GM12878 (cell line): ENCODE measurements around the gene HAGHL. TPM values are rescaled to one million over a fixed set of nuclear protein-coding genes. Genes with fewer than 3 reads are reported as not detected.
A peak's percentile ranks its signal among the peaks of the same experiment; 100 is the strongest.

ENCODE experiments used
- ATAC-seq: fragments of 200-7000 bp; cut with Tn5 transposase; 3 replicates; pipeline ENCODE4 v1.9.1; 2020; ENCODE audit warnings: mild to moderate bottlenecking, moderate library complexity
- BruUV-seq: library from RNA; stranded (reverse); fragments of 400-500 nt; replicated peaks from 2 replicates; lab custom pipeline; 2021; lab: Mats Ljungman, UMichigan
- CTCF ChIA-PET: fragments of 300-600 bp; sonication (Branson Sonifier 250); formaldehyde crosslinking; extraction: SDS; loops from one replicate; lab custom pipeline; 2021; ENCODE audit warnings: inconsistent platforms; lab: Yijun Ruan, JAX
- POLR2A ChIA-PET: fragments of 350-600 bp; formaldehyde crosslinking; extraction: SDS; loops from one replicate; lab custom pipeline; 2021; ENCODE audit warnings: inconsistent platforms; lab: Charles Lee
- RAD21 ChIA-PET: fragments of 300-600 bp; sonication (Branson Sonifier 250); formaldehyde crosslinking; loops from one replicate; lab custom pipeline; 2023; ENCODE audit warnings: antibody characterized with exemption; ENCODE audit not compliant: unreplicated experiment; lab: Charles Lee
- SMC1A ChIA-PET: fragments of 300-600 bp; sonication (Branson Sonifier 250); formaldehyde crosslinking; loops from one replicate; lab custom pipeline; 2023; ENCODE audit not compliant: unreplicated experiment, uncharacterized antibody; lab: Charles Lee
- DNase-seq: peaks from one replicate; pipeline ENCODE4 v3.0.0-alpha.2; 2011; ENCODE audit warnings: low read depth, low spot score
- FAIRE-seq: peaks from 3 replicates; lab custom pipeline; 2011; peaks lifted over from hg19 to GRCh38; lab: Jason Lieb, UNC
- H2AFZ ChIP-seq: 2 replicates; pipeline ENCODE4 v1.6.0; 2011; ENCODE audit warnings: low read depth, low read length, control low read depth; ENCODE audit not compliant: control insufficient read depth
- H3K27ac ChIP-seq: 2 replicates; pipeline ENCODE4 v1.5.1; 2011; ENCODE audit warnings: control low read depth; ENCODE audit not compliant: control insufficient read depth, insufficient read depth
- H3K27me3 ChIP-seq, 2 experiments: replicated peaks in 1 of 2; 2 replicates each; pipeline versions ENCODE4 v1.6.0 to v1.6.1; 2011; ENCODE audit warnings: low read length in 1 of 2; ENCODE audit not compliant: control insufficient read depth in 2 of 2, insufficient read depth in 2 of 2
- H3K36me3 ChIP-seq, 2 experiments: 2 replicates each; pipeline ENCODE4 v1.5.1; 2011; ENCODE audit warnings: low read length in 1 of 2; ENCODE audit not compliant: control insufficient read depth in 2 of 2, insufficient read depth in 2 of 2
- H3K4me1 ChIP-seq: 2 replicates; pipeline ENCODE4 v1.6.1; 2011; ENCODE audit warnings: mild to moderate bottlenecking, low read length, moderate library complexity, mixed read lengths; ENCODE audit not compliant: control insufficient read depth, insufficient read depth
- H3K4me2 ChIP-seq: 2 replicates; pipeline ENCODE4 v1.6.0; 2011; ENCODE audit warnings: control low read depth; ENCODE audit not compliant: control insufficient read depth, insufficient read depth
- H3K4me3 ChIP-seq: fragments of 200-600 bp; sonication (generic); 2 replicates; pipeline ENCODE4 v1.5.1; 2016
- H3K79me2 ChIP-seq: 2 replicates; pipeline ENCODE4 v1.6.0; 2011; ENCODE audit warnings: low read length; ENCODE audit not compliant: control insufficient read depth, insufficient read depth
- H3K9ac ChIP-seq: 2 replicates; pipeline ENCODE4 v1.8.0; 2011; ENCODE audit warnings: low read length, control low read depth, mixed read lengths; ENCODE audit not compliant: control insufficient read depth, insufficient read depth
- H3K9me3 ChIP-seq: replicated peaks from 3 replicates; pipeline ENCODE4 v1.5.1; 2011; ENCODE audit warnings: mild to moderate bottlenecking, low read length; ENCODE audit not compliant: control insufficient read depth, insufficient read depth
- H4K20me1 ChIP-seq: 2 replicates; pipeline ENCODE4 v1.6.0; 2011; ENCODE audit not compliant: control insufficient read depth, insufficient read depth
- CBFB ChIP-seq: IDR thresholded peaks from 2 replicates; pipeline ENCODE4 v1.6.1; 2016; ENCODE audit warnings: antibody characterized with exemption, low read depth
- CBX3 ChIP-seq: fragments of 200-600 bp; sonication (generic); IDR thresholded peaks from 2 replicates; pipeline ENCODE4 v1.6.1; 2016; ENCODE audit warnings: low read depth, borderline replicate concordance
- CHD1 ChIP-seq: IDR thresholded peaks from 2 replicates; pipeline ENCODE4 v1.6.1; 2012; ENCODE audit warnings: low read depth, low read length, improper control_type of control experiment
- CHD2 ChIP-seq: IDR thresholded peaks from 2 replicates; pipeline ENCODE4 v1.6.1; 2011; ENCODE audit warnings: low read depth, low read length, improper control_type of control experiment, borderline replicate concordance
- CHD4 ChIP-seq: fragments of 200-600 bp; sonication (generic); IDR thresholded peaks from 2 replicates; pipeline ENCODE4 v1.6.1; 2016; ENCODE audit warnings: mild to moderate bottlenecking
- EED ChIP-seq: sonication (generic); IDR thresholded peaks from 2 replicates; pipeline ENCODE4 v1.6.1; 2016; ENCODE audit warnings: antibody characterized with exemption, low read depth
- EGR1 ChIP-seq, 2 experiments: IDR thresholded peaks; 1 replicate in 1 of 2; 2 replicates in 1 of 2; pipeline ENCODE4 v1.6.1; 2011 to 2012; ENCODE audit warnings: low read depth in 2 of 2, low read length in 2 of 2, borderline replicate concordance in 1 of 2, mild to moderate bottlenecking in 1 of 2, moderate library complexity in 1 of 2
- EZH2 ChIP-seq: IDR thresholded peaks from 2 replicates; pipeline ENCODE4 v1.6.1; 2012; ENCODE audit warnings: low read depth, mild to moderate bottlenecking, control low read depth, inconsistent platforms, low read length, borderline replicate concordance; ENCODE audit not compliant: control insufficient read depth
- MEF2A ChIP-seq: IDR thresholded peaks from 2 replicates; pipeline ENCODE4 v1.6.1; 2011; ENCODE audit warnings: low read depth, mild to moderate bottlenecking, low read length, moderate library complexity; ENCODE audit not compliant: insufficient read depth
- POLR2AphosphoS2 ChIP-seq: IDR thresholded peaks from 2 replicates; pipeline ENCODE4 v1.6.1; 2011; ENCODE audit warnings: low read depth, mild to moderate bottlenecking, low read length, improper control_type of control experiment, moderate library complexity
- RBBP5 ChIP-seq: fragments of 200-600 bp; sonication (generic); conservative IDR thresholded peaks from 2 replicates; pipeline ENCODE4 v1.6.1; 2016
- SMAD1 ChIP-seq: fragments of 450-650 bp; IDR thresholded peaks from 2 replicates; pipeline ENCODE4 v1.6.1; 2018; ENCODE audit warnings: mild to moderate bottlenecking, low read depth; ENCODE audit not compliant: partially characterized antibody
- SMAD5 ChIP-seq: IDR thresholded peaks from 2 replicates; pipeline ENCODE4 v1.6.1; 2016; ENCODE audit warnings: antibody characterized with exemption, low read depth
- ZNF24 ChIP-seq: fragments of 450-650 bp; IDR thresholded peaks from 2 replicates; pipeline ENCODE4 v1.6.1; 2017; ENCODE audit warnings: antibody characterized with exemption, mild to moderate bottlenecking
- ZNF274 ChIP-seq: IDR thresholded peaks from one replicate; pipeline ENCODE4 v1.8.0; 2011; ENCODE audit not compliant: insufficient read length, insufficient read depth
- ZSCAN29 ChIP-seq: fragments of 450-650 bp; IDR thresholded peaks from 2 replicates; pipeline ENCODE4 v1.6.1; 2017; ENCODE audit warnings: mild to moderate bottlenecking, moderate library complexity
- WGBS: methylation state at CpG from one replicate; pipeline ENCODE4 v1.1.6; 2016; ENCODE audit warnings: low lambda C conversion rate; ENCODE audit not compliant: insufficient replicate concordance, insufficient coverage; ENCODE audit errors: missing lambda C conversion rate; 5-methylcytosine and 5-hydroxymethylcytosine counted together
- in situ Hi-C: fragments of 300-500 bp; cut with MboI; formaldehyde crosslinking; loops from 9 replicates; pipeline ENCODE4 v1.14.3; 2018; ENCODE audit warnings: mixed read lengths
- intact Hi-C: fragments of 100-400 bp; cut with micrococcal nuclease; formaldehyde crosslinking; loops from one replicate; pipeline ENCODE4 v1.14.2; 2022; ENCODE audit not compliant: unreplicated experiment
- polyA plus RNA-seq, 11 experiments: library from polyadenylated mRNA; depleted of rRNA in 4 of 11; unstranded in 6 of 11; stranded (reverse) in 5 of 11; fragments of >200 nt; fragmentation: Nextera tagmentation in 4 of 11; fragmentation: Illumina TruSeq in 1 of 11; extraction: Ambion mirVana in 4 of 11; extraction: Trizol in 1 of 11; gene quantifications; 1 replicate in 1 of 11; 2 replicates in 10 of 11; pipeline versions ENCODE4 v1.2.1 to v1.2.3, GENCODE V29; 2011 to 2016; ENCODE audit warnings: inconsistent platforms in 2 of 11, missing spikeins in 2 of 11, low read depth in 1 of 11
- total RNA-seq, 4 experiments: library from RNA; depleted of rRNA in 3 of 4; stranded (reverse); fragments of >200 nt in 3 of 4; fragmentation: Illumina TruSeq in 1 of 4; extraction: Trizol in 1 of 4; gene quantifications; 2 replicates each; pipeline versions ENCODE4 v1.2.1 to v1.2.3, GENCODE V29; 2013 to 2021
- TF ChIP-seq, protein P1 (sequence below): IDR thresholded peaks from 2 replicates; pipeline ENCODE4 v1.6.1; 2011; ENCODE audit warnings: borderline replicate concordance, low read depth, mild to moderate bottlenecking, moderate library complexity, low read length; ENCODE audit not compliant: insufficient read depth, poor library complexity, severe bottlenecking
- TF ChIP-seq, protein P2 (sequence below): IDR thresholded peaks from 2 replicates; pipeline ENCODE4 v1.6.1; 2012; ENCODE audit warnings: low read depth, low read length, improper control_type of control experiment

The HAGHL gene
- total and polyA plus RNA-seq, 10 of the 15 experiments (the other 5 are each of a cell fraction or from before 2014, with no cell fraction given), result 0.23 to 44.6 (median 16.4) TPM

- no peak overlapping the region for H3K9ac ChIP-seq
- ATAC-seq (no peak), DNase-seq (no peak), FAIRE-seq (no peak)
- H3K9me3 ChIP-seq, result no peaks in the 10 kb centered on the region
- in situ Hi-C loops, result no loop called here
- H3K27me3 ChIP-seq, result no peaks in the 10 kb centered on the region
- no peak for TF ChIP-seq ZSCAN29
- TF ChIP-seq ZNF24, result no peak
- TF ChIP-seq CHD1, result no peak
- TF ChIP-seq RBBP5, result no peak
- WGBS, result 29% methylated on average over 4 of the region's 38 CpGs
- H3K36me3 ChIP-seq, result no peaks in the 10 kb centered on the region
- SMC1A ChIA-PET, result no interaction called here
- no peak overlapping the region for H3K4me2 ChIP-seq
- no peak overlapping the region for H3K4me3 ChIP-seq
- H3K4me1 ChIP-seq, result no peaks in the 10 kb centered on the region
- POLR2A ChIA-PET, result no interaction called here
- H3K79me2 ChIP-seq, result no peaks in the 10 kb centered on the region
- CTCF ChIA-PET, result no interaction called here
- no peaks in the 10 kb centered on the region for H4K20me1 ChIP-seq
- H2AFZ ChIP-seq, result no peak overlapping the region
- no TSS peak for BruUV-seq
- intact Hi-C loops, result no loop called here
- no peak overlapping the region for H3K27ac ChIP-seq
- RAD21 ChIA-PET, result no interaction called here
Measured at GRCh38 chr16:767743-768235, 40.9 kb downstream of the HAGHL start.

DNA sequence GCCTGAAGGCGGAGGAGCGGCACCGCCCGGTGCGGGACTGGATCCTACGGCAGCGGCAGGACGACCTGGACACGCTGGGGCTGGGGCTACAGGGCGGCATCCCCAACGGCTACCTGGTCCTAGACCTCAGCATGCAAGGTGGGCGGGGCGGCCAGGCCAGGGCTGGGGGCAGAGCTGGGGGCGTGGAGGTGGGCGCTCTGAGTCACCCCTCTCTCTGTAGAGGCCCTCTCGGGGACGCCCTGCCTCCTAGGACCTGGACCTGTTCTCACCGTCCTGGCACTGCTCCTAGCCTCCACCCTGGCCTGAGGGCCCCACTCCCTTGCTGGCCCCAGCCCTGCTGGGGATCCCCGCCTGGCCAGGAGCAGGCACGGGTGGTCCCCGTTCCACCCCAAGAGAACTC, 41.5 kb downstream of the HAGHL start:
- no peak for TF ChIP-seq EED
- TF ChIP-seq MEF2A, result no peak
- TF ChIP-seq SMAD1, result no peak
- TF ChIP-seq CHD4, result no peak
- no peak for TF ChIP-seq CHD2
- TF ChIP-seq, protein P1, sequence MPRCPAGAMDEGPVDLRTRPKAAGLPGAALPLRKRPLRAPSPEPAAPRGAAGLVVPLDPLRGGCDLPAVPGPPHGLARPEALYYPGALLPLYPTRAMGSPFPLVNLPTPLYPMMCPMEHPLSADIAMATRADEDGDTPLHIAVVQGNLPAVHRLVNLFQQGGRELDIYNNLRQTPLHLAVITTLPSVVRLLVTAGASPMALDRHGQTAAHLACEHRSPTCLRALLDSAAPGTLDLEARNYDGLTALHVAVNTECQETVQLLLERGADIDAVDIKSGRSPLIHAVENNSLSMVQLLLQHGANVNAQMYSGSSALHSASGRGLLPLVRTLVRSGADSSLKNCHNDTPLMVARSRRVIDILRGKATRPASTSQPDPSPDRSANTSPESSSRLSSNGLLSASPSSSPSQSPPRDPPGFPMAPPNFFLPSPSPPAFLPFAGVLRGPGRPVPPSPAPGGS, result no peak
- TF ChIP-seq, protein P2, sequence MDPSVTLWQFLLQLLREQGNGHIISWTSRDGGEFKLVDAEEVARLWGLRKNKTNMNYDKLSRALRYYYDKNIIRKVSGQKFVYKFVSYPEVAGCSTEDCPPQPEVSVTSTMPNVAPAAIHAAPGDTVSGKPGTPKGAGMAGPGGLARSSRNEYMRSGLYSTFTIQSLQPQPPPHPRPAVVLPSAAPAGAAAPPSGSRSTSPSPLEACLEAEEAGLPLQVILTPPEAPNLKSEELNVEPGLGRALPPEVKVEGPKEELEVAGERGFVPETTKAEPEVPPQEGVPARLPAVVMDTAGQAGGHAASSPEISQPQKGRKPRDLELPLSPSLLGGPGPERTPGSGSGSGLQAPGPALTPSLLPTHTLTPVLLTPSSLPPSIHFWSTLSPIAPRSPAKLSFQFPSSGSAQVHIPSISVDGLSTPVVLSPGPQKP, result no peak
- no peak for TF ChIP-seq CBFB
- no peak for TF ChIP-seq EZH2
- TF ChIP-seq EGR1 (IDR thresholded peaks at IDR 0.05; ENCODE audit: borderline replicate concordance in 1 of 2, low read depth in 2 of 2, low read length in 2 of 2), result no peak
- TF ChIP-seq ZNF274, result no peak
- TF ChIP-seq CBX3, result no peak
- no peak for TF ChIP-seq POLR2AphosphoS2
- TF ChIP-seq SMAD5, result no peak
- TF ChIP-seq, all 136 proteins: peak for 0
- SMC1A ChIA-PET, result no interaction called here

More for the DNA sequence above, 41.5 kb downstream of the HAGHL start:
- Histone ChIP-seq H3K27ac (no peak overlapping the region), H4K20me1 (no peaks in the 10 kb centered on the region), H3K4me1 (no peaks in the 10 kb centered on the region), H3K4me3 (no peak overlapping the region), H3K36me3 (no peaks in the 10 kb centered on the region), H3K4me2 (no peak overlapping the region), H3K27me3 (no peaks in the 10 kb centered on the region), H3K9ac (no peak overlapping the region), H2AFZ (no peak overlapping the region), H3K79me2 (no peaks in the 10 kb centered on the region), H3K9me3 (no peaks in the 10 kb centered on the region)
- peak; percentile 47 for ATAC-seq
- ChIA-PET RAD21 (no interaction called here), POLR2A (no interaction called here), CTCF (no interaction called here)
- in situ Hi-C loops, result no loop called here
- DNase-seq, result no peak
- no TSS peak for BruUV-seq
- FAIRE-seq, result no peak
- 53% methylated on average over 20 of the region's 21 CpGs for WGBS
- intact Hi-C loops, result no loop called here
